Smooth muscle cell of the brain vasculature (primary cell): ENCODE measurements around the gene KIAA2012.

ENCODE experiments used
- DNase-seq: peaks from one replicate; pipeline ENCODE4 v3.0.0-alpha.2; 2012; ENCODE audit warnings: low read depth, low spot score

KIAA2012 gene

GRCh38 chr2:202084265-202084664 is 11.2 kb downstream of the KIAA2012 start:
- no peak for DNase-seq

DNA sequence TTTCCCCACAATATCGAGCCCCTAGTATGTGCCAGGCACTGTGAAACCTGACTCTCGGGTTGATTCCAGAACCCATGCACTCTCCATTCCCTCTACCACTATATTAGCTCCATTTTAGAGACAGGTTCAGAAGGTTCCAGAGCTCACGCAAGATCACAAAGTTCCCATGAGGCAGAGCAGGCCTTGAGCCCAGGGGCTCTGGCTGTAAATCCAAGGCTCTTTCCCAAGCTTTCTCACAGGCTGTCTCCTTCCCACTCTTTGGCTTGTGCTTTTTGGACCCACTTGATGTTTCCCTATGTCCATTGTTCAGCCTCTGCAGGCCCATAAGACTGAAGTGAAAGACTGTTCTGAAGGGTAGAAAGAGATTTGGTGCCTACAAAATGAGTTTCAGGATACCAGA is 15.7 kb downstream of the KIAA2012 start:
- no peak for DNase-seq

- DNase-seq = no peak
These were observed 17.5 kb downstream of the KIAA2012 start for GRCh38 chr2:202090530-202090929.

- no peak for DNase-seq
These were observed 18.4 kb downstream of the KIAA2012 start for GRCh38 chr2:202091476-202091875.

- DNase-seq = no peak
These were observed 21.5 kb downstream of the KIAA2012 start for GRCh38 chr2:202094426-202094986.

- DNase-seq = no peak
These were observed 22.2 kb downstream of the KIAA2012 start for GRCh38 chr2:202095235-202095634.

DNA sequence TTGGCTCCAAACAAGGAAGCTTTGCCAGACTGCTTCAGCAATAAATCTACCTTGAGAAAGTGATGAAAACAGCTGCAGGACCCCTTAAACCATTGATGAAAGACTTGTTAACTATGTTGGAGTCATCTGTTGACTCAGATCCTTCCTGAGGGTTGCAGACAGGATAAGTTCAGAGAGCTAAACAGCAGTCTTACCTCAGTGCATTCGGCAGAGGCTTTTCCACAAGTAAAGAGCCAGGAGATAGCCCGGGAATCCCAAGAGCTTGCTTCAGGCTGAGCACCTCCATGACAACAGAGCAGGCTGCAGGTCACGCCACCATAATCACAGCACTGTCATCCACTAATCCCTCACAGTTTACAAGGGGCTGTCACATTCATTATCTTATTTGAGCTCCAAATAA is 23.7 kb downstream of the KIAA2012 start:
- DNase-seq = no peak

DNA sequence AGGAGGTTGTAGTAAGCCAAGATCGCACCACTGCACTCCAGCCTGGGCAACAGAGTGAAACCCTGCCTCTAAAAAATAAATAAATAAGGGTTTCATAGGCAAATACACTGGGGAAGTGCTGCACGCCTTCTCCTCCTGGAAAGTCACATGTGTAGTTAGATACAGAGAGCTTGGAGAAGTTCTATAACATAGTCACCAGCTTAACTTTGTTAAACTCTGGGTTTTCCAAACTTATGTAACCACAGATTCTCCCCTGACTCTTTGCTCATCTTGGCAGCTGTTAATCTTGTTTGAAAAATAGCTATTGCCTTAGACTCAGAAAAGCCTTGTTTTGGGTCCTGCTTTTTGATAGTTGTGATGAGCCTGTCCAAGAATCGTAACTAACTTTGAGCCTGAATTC is 25.2 kb downstream of the KIAA2012 start:
- no peak for DNase-seq

DNA sequence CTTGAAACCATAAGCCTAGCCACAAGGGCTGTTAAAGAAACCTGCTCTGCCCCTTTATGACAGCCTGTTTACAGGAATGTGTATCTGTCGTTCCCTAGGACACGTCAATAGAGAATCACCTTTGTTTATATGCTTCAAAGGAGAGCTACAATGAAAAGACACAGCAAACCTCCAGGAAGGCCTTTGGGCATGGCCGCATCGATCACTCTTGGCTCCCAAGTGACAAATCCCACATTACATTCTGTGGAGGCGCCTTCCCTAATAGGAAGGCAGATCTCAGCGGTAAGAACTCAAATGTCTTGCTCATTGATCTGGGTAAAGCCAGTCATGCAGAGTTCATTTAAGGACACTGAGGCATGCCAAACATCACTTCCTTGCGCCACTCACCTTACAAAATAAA is 26.5 kb downstream of the KIAA2012 start:
- DNase-seq = no peak

DNA sequence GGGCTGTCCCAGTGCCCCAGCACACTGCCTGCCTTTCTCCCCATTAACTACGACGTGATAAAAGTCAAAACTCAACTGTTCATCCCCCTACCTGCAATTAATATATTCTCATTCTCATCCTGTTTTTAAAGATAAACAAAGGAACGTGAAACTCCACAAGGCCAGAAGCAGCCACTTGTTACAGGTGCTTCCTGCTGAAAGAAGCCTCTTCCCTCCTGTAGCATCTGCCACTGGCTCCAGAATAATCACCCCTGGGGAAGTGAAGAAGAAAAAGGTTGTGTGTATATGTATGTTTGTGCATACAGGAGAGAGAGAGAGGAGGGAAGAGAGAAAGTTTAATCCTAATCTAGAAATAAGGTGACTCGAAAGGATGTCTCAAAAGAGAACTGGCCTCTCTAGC is 27.1 kb downstream of the KIAA2012 start:
- DNase-seq = no peak

GRCh38 chr2:202101026-202101579 is 28.0 kb downstream of the KIAA2012 start:
- DNase-seq = no peak

DNA sequence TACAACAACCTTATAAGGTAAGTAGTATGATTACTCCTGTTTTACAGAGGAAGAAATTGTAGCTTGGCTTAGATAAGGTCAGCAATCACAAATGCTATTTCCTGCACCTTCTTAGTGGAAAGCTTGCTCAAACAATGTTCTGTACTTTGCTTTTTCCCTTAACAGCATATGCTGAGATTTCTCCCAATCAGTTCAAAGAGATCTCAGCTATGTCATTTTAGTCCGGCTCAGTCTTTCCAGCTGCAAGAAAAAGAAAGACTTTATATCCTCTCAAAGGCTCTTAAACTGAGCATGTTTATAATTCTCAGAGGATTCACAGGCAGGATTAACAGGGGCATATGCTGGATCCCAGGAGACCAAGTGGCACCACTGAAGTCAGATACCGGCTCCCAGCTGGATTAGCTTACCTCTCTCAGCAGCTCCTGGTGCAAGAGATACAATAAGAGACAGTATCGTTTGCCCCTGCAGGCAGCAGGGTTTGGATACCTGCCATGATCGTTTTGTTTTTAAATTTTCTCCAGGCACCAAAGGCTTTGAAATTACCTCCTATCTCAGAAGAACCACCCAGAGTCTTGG is 29.5 kb downstream of the KIAA2012 start:
- DNase-seq = no peak

- DNase-seq = no peak
These were observed 31.3 kb downstream of the KIAA2012 start for GRCh38 chr2:202104286-202104870.

- no peak for DNase-seq
These were observed 32.0 kb downstream of the KIAA2012 start for GRCh38 chr2:202105025-202105424.

DNA sequence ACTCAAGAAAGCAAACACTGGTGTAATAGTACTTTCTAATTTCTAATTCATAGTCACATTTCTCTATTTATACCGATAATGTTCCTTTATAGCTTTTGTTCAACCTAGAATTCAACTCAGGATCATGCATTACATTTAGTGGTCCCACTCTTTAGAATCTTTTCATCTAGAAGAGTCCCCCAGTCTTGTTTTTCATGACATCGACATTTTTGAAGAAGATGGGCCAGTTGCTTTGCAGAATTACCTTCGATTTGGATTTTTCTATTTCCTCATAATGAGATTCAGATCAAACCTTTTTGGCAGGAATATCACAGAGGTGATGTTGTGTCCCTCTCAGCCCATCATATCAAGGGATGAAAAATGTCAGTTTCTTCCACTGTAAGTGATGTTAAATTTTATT is 35.3 kb downstream of the KIAA2012 start:
- no peak for DNase-seq

DNA sequence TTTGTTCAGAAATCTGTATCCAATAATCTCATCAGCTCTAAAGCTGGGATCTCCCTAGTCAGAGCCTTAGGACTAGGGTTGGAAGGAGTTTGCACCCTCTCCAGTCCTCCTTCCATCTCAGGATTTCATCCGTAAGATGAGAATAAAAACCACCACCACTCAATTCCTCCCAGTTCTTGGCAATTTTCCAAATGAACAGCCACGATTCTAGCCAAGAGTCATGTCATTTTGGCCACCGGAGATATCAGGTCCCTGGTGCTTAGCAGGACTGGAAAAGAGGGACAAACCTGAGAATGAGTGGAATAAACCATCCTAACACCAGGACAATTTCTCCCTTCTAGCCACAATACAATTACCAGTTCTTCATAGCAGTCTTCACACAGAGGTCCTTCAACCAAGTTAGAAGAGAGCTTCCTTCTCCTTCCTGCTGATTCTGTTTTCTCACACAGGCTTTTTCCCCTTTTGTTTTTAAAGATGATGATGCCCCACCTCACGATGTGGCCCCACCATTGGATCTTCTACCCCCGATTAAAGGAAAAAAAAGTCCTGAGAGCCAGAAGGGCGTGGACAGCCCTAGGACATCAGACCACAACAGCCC is 36.2 kb downstream of the KIAA2012 start:
- no peak for DNase-seq

GRCh38 chr2:202109737-202110184 is 36.7 kb downstream of the KIAA2012 start:
- DNase-seq = no peak

DNA sequence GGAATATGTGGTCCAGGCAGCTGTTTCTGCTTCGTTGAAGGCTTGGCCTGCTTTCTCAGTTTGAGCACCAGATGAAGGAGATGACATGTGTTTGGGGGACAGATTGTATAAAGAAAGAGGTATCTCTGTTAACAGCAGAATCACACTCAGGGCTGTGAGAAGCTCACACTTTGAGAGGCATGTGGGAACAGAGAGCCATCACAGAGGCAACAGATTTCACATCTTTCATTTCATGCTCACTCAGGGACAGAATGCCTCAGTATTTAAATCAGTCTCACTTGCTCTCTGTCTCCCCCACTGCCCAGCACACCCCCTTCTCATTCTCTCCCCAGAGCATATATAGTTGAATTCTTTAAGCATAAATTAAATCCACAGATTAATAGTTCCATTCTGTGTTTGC is 37.4 kb downstream of the KIAA2012 start:
- no peak for DNase-seq

DNA sequence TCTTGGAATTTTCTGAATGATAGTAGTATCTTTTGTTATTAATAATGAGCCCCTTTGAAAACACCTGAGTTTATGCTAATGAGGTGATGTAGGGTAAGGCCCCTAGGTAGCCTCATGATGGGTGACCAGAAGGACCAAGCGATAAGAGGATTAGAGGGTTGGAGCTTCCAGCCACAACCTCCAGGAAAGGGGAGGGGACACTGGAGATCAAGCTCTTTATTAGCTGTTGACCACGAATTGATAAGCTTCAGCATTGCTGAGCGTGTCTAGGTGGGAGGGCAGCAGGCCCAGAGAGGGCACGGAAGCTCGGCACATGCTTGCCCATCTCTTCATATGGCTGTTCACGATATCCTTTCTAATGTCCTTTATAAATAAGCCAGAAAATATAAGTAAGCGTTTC is 39.0 kb downstream of the KIAA2012 start:
- no peak for DNase-seq

GRCh38 chr2:202113571-202114142 is 40.6 kb downstream of the KIAA2012 start:
- DNase-seq = no peak

DNA sequence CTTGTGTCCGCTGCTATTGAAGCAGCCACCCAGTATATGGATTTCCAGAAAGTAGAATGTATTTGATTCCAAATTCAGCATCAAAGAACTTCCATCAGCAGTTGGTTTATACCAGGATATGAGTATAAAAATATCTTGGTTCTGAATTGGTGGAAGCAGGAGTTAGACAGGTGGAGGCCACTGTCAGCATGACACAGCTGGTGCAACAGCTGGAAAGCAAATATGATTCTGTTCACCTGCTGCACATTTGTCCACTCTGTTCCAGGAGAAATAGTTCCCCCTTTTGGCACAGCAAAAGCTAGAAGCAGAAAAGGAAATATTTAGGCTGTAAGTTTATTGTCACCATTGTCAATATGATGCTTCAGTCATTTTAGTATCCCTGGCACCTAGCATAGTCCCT is 41.2 kb downstream of the KIAA2012 start:
- DNase-seq = no peak

GRCh38 chr2:202114795-202115194 is 41.7 kb downstream of the KIAA2012 start:
- no peak for DNase-seq
